Stimulated activated CD8-positive, alpha-beta memory T cell treated with anti-CD3 and anti-CD28 coated beads, Interleukin-2, amount 100 ng/mL, for 48 hours (primary cell): ENCODE data around the gene HASPIN.

Experiments
- DNase-seq, 2 donors: peaks; one replicate each; pipeline ENCODE4 v3.0.0-alpha.2; 2020; ENCODE audit warnings: low read depth in 2 of 2

Gene HASPIN

DNA sequence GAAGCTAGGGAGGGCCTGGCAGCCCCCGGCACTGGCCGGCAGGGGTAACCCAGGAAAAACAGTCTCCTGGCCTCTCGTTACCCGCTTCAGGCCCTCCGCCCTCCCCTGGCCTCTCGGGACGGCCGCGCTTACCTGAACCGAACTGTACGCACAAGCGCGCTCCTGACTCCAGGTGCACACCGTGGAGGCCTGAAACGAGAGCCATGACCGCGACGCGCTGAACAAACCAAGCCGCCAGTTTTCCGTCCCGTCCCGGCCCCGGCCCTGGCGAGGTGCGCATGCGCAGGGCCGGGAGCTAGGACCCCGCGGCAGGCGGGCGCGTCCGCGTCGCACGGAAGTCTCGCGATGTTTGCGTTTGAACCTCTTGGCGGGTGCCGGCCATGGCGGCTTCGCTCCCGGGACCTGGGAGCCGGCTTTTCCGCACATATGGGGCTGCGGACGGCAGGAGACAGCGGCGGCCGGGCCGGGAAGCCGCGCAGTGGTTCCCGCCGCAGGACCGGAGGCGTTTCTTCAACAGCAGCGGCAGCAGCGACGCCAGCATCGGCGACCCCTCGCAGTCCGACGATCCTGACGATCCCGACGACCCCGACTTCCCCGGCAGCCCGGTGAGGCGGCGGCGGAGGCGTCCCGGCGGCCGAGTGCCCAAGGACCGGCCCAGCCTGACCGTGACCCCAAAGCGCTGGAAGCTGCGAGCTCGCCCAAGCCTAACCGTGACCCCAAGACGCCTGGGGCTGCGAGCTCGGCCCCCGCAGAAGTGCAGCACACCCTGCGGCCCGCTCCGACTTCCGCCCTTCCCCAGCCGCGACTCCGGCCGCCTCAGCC, at the start of gene HASPIN:
HASPIN (plus strand) TSS at position 348 of the 822 bp plus-strand sequence; CDS start at position 381, 33 bp downstream.
- peak; percentile 90 to 92 for DNase-seq

DNA sequence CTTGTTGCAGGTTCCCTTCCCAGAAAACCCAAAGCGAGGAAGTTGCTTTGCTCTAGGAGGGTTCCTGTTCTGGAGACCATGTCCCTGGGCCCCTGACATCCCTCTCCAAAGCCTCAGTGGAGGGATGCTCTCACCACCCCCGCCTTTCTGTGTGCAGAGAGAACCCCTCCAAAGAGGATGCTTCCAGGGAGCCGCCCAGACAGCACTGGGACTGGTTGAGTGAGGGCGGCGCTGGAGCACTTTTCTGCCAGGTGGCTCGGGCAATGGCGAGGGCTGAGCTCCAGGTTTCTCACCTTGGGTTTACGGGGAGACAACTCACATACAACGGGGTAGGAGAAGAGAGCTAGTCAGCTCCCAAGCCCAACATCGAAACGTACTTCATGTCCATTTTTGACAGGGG, 47.8 kb upstream of the HASPIN start:
- no peak for DNase-seq

DNA sequence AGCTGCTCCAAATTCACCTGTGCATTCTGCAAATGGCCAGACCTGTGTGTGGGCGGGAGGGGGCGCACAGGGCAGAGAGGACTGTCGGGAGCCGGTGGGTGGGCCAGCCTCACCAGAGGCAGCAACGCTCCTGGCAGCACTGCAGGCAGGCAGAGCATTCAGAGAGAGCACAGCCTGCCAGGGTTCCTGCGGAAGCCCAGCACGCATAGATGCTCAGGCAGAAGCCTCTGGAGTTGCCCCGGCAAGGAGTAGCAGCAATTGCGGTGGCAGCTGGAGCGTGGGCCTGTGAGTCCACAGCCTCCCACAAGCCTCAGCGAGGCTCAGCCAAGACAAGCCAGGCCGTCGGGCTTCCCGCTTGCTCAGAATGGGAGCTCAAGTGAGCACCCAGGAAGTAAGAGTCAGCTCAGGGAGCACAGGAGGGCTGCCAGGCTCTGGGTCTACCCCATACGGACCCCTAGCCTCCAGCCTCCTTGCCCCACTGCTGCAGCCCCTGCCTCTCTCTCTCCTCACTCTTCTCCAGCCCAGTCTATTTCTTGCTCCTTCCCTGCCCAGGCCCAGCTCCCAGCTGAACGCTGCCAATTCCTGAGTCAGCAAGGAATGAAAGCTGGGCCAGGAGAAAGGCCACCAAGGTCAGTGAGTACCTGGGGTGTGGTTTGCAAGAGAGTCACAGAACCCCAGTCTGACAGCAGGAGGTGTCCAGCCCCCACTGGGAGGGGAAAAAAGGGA, 45.4 kb upstream of the HASPIN start:
- DNase-seq = no peak

DNA sequence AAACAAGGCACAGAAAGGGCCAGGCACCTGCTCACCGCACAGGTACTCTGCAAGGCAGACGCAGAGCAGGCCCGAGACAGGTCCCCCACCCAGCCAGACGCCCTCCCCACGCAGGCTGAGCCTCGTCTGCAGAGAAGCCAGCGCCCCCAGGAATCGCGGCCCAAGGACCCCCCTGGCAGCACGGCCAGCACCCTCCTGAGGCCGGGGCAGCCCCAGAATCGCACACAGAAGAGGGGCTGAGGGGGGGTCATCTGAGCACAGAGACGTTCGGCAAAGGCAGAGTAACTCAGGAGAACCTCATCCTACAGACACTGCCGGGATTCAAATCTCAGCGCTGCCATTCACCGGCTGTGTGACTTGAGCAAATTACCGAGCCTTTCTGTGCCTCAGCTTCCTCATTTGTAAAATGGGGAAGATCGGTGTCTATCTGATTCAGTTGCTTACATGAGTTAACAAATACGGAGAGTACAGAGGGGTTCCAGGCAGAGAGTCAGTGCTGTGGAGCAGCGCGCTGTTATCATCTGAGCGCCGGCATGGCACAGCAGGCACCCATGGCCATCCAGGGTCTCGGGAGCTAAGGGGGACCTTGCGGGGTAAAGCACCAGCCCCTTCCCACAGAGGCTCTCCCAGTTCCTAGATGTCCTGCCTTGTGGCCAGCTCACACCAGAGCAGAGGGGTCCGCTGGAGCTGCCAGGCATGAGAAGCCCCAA, 44.7 kb upstream of the HASPIN start:
- DNase-seq = no peak

DNA sequence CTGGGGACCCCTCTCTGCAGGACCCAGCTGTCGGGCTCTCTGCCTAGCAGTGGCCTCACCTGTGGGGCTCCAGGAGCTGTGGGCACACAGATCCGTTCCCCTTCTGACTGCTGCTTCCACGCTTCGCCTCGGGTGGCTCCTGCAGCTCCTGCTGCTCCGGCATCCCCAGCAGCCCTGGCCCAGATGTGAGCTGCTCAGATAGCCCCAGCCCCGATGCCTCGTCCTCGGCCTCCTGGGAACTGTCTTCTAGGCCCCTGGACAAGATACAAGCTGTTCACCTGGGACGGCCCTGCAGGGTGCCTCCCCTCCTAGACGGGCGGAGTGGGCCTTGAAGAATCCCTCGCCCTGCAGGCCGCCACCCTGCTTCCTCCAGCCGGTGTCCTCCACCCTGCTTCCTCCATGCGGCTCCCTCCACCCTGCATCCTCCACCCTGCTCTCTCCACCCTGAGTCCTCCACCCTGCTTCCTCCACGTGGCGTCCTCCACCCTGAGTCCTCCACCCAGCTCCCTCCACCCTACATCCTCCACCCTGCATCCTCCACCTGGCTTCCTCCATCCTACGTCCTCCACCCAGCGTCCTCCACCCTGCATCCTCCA, 44.1 kb upstream of the HASPIN start:
- no peak for DNase-seq

DNA sequence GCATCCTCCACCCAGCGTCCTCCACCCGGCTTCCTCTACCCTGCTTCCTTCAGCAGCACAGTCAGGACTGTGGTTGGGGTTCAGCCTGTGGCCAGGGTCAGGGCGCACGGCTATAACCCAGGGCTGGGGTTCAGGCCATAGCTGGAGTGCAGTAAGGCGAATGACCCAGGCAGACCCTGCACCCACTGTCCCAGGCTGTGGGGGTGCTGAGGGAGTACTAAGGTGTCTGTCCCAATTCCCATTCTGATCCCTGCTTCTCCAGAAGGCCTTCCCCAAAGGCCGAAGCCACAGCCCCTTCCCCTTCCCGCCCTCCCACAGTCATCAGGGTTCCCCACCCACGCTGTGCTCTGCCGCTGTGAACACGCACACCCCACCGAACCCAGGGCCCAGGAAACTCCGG, 42.6 kb upstream of the HASPIN start:
- DNase-seq = no peak

DNA sequence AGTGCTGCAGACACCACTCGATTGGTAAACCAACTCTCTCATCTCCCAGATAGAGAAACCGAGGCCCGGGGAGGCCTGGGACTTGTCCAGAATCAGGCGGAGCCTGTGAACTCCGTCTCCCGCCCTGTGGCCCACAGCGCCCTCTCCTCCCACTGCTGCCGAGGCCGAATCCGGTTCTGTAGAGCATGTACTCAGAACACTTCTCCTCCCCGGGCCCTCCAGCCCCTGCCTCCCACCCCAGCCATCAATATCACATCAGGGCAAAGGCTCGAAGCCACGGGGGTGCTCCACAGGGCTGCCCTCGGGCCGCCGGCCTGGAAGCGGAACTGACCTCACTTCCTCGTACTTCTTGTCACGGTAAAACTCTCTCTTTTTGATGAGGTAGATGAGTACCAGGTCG, 42.1 kb upstream of the HASPIN start:
- no peak for DNase-seq

DNA sequence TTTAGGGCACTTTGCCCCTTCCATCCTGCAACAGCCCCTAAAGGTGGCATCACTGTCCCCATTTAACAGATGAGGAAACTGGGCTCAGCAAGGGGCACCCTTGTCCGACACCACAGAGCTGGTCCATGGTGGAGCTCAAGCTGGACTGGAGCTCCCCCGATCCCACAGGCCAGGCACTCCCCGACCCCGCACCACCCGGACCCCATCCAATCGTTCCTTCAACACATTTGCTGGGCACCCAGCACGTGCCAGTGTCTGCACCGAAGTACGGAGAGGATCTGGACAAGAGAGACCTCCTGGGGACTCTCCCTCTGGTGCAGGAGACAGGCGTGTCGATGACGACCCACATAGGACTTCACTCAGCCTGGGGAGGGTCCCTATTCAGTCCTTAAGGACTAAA, 41.7 kb upstream of the HASPIN start:
- no peak for DNase-seq

DNA sequence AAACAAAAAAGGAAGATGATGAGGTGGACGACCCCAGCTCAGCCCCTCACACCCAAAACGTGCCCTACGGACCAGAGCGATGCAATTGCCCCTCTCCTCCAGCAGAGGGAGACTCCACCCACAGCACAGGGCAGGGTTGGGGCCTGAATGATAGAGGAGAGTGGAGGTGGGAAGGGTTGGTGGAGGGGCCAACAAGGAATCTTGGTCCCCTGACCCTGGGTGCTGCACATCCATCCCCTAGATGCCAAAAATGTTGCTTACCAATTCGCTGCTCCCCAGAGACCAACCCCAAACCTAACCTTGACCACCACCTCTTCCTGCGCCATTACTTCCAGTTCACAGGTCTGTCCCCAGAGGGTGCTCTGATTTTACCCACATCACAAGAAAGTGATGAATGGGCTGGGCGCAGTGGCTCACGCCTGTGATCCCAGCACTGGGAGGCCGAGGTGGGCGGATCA, 40.6 kb upstream of the HASPIN start:
- DNase-seq = peak in 1 of 2 donors; percentile 39

GRCh38 chr17:3685174-3685573, 38.5 kb upstream of the HASPIN start:
- no peak for DNase-seq

- DNase-seq = no peak
Measured at GRCh38 chr17:3688027-3688553, 35.6 kb upstream of the HASPIN start.

GRCh38 chr17:3688852-3689261, 34.8 kb upstream of the HASPIN start:
- no peak for DNase-seq

DNA sequence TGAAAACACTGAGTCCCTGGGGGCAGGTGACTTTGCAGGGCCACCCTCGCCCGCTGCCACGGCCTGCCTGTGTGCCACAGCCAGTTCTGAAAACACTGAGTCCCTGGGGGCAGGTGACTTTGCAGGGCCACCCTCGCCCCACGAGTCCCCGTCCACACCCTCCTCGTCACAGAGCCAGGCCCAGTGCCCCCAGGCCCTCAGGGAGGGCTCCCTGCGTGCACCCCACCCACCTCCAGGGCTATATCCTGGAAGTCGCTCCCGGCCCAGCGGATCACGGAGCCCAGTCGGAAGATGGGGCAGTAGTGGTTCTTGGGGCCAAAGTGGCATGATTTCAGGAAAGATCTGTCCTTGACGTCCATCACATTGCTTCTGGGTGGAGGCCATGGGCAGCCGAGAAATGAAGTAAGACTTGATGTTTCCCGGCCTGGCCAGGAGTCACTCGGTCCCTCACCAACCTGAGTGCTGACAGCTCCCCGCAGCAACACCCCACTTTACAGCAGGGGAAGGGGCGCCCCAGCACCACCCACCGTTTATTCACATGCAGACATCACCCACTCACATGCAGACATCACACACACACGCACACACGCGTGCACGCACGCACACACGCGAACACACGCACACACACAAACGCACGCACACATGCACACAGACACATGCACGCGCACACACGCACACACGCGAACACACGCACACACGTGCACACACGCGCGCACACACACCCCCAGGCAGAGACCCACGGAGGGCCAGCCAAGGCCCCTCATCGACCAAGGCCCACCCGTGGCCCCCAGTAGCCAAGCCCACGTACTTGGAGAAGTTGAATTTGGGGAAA, 34.2 kb upstream of the HASPIN start:
- no peak for DNase-seq

GRCh38 chr17:3690094-3690715, 33.5 kb upstream of the HASPIN start:
- no peak for DNase-seq

GRCh38 chr17:3691617-3692067, 32.1 kb upstream of the HASPIN start:
- no peak for DNase-seq

DNA sequence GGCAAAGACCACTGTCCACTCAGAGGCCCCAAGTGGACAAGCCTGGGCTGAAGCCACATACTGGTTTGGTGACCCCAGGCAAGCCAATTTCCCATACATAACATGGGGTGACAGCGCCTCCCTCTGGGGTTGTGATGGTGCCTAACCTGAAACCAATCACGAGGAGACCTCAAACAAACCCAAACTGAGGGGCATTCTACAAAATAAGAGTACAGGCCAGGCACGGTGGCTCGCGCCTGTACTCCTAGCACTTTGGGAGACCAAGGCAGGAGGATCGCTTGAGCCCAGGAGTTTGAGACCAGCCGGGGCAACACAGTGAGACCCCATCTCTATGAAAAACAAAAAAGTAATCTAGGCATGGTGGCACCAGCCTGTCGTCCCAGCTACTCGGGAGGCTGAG, 31.4 kb upstream of the HASPIN start:
- no peak for DNase-seq

DNA sequence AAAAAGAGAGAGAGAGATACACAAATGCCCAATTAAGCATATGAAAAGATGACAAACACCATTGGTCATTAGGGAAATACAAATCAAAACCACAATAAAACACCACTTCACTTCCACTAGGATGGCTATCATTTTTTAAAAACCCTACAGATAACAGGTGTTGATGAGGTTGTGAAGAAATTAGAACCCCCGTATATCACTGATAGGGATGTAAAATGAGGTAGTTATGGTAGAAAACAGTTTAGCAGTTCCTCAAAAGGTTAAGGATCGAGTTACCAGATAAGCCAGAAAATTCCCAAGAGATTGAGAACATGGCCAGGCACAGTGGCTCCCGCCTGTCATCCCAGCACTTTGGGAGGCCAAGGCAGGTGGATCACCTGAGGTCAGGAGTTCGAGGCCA, 30.6 kb upstream of the HASPIN start:
- DNase-seq = no peak

- peak; percentile 43 to 51 for DNase-seq
Measured at GRCh38 chr17:3693829-3694231, 29.9 kb upstream of the HASPIN start.

- DNase-seq = no peak
Measured at GRCh38 chr17:3695129-3695722, 28.5 kb upstream of the HASPIN start.
